HT-29 (cell line): ENCODE data around the gene PLA2R1. TPM values are rescaled to one million over a fixed set of nuclear protein-coding genes. Genes with fewer than 3 reads are reported as not detected.

Experiments
- DNase-seq: peaks from one replicate; pipeline ENCODE4 v3.0.0-alpha.2; 2015; ENCODE audit warnings: low spot score
- total RNA-seq: library from RNA; depleted of rRNA; stranded (reverse); fragments of >200 nt; shearing (Covaris generic); gene quantifications from 2 replicates; pipeline ENCODE4 v1.2.3, GENCODE V29; 2014; rRNA removed

The PLA2R1 gene
- total RNA-seq = 9.3 and 12.2 TPM in 2 replicates

DNA sequence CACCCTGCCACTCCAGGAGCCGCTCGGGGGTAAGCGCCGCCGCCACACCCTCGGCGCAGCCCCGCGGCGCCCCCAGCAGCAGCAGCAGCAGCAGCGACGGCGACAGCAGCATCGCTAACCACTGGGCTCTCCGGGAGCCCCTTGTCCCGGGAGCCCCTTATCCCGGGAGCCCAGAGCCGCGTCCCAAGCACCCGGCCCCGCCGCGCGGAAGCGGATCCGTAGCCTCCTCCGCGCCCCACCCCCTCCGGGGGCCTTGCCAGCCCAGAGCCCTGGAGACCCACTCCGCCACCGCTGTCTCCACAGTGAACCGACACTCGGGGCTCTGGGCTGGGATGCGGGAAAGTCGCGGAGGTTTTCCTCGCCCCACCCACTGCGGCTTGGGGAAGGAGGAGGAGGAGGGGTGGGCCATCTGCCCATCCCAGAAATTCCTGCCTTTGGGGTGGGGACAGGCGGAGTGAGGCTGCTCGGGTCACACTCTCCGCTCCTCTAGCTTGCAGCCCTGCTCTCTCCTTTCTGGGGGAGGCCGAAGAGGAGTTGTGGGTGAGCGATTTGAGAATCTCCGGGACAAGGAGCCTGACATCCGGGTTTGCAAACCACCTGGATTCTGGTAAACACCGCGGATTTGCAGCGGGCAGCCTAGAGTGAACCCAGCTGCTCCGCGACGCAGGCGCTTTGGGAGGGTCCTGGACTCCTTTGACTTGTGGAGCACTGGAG, at the start of gene PLA2R1:
TSS of gene PLA2R1 (minus strand) at position 324 of the 714 bp plus-strand sequence. CDS start at position 112, 212 bp downstream.
- DNase-seq = peak; percentile 84

GRCh38 chr2:160110674-160111239, 48.3 kb upstream of the PLA2R1 start:
- DNase-seq = no peak

GRCh38 chr2:160109939-160110673, 47.7 kb upstream of the PLA2R1 start:
- peak; percentile 91 for DNase-seq

DNA sequence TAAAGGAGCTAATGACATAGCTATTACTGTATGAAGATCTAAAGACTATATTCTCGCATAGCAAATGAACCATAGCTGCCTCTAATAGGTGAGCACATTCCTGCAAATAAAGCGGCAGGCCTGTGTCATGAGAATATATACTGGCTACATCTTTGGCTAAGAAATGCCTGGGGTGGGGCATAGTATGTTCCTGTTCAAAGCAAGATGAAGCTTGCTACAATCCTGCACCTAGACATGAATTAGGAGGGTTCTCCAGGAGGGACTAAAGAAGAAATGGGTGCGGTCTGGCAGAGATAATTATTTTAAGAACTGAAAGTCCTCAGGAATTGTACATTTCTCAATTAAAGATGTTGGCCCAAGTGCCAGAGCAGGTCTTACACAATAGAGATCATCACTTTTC, 46.8 kb upstream of the PLA2R1 start:
- DNase-seq = no peak

- DNase-seq = no peak
Observed at GRCh38 chr2:160108646-160109045, 46.2 kb upstream of the PLA2R1 start.

- DNase-seq = no peak
Observed at GRCh38 chr2:160105366-160105765, 43.0 kb upstream of the PLA2R1 start.

- no peak for DNase-seq
Observed at GRCh38 chr2:160104115-160104514, 41.7 kb upstream of the PLA2R1 start.

DNA sequence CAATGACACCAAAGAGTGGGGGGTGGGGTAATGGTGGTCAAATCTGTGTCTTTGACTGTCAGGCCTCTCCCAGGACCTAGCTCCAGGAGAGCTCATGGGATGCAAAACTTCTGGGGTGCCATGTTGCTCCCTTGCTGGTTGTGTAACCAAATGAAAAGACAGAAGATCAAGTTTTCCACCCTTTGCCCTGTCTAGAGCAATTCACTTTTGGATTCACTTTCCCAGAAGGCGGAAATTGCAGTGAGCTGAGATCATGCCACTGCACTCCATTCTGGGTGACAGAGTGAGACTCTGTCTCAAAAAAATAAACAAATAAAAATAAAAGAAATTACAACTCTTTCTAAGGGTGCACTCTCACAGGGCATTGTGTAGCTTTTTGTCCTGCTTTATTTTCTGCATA, 34.9 kb upstream of the PLA2R1 start:
- no peak for DNase-seq

- no peak for DNase-seq
Observed at GRCh38 chr2:160096409-160096808, 34.0 kb upstream of the PLA2R1 start.

DNA sequence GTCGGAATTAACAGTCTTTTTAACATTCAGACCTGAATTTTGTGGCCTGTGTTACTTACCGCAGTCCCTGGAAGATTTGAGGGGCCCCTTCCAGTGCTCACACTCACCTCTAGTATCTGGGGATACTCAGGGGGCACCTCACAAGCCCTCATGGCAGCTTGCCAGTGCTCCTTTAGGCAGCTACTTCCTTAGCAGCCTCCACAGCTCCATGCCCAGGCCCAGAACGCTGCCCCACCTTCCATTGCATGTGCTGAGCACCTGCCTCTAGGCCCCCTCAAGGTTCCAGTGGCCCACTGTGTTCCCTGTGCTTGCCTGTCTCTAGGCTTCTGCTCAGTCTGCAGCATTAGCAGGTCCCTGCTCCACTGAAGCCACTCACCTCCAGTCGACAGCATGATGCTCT, 30.0 kb upstream of the PLA2R1 start:
- DNase-seq = no peak

GRCh38 chr2:160091381-160091780, 29.0 kb upstream of the PLA2R1 start:
- no peak for DNase-seq

GRCh38 chr2:160087854-160088745, 25.7 kb upstream of the PLA2R1 start:
- peak; percentile 54 for DNase-seq

DNA sequence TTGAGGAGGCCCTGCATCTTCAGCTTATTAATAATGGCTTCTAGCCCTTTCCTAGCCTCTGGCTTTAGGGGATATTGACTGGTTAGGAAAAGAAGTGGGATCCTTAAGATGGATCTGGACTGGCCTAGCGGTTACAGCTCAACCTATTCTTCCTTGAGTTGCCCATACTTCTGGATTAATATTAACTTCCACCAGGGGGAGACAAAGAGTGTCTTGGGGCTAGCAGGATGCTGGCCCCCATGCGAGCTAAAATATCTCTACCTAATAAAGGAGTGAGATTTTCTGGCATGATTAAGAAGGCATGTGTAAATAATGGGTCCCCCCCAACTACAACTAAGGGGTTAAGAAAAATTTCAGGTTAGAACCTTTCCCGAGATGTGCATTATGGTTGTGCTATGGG, 23.2 kb upstream of the PLA2R1 start:
- DNase-seq = peak; percentile 13

GRCh38 chr2:160077912-160078810, 15.7 kb upstream of the PLA2R1 start:
- DNase-seq = peak; percentile 68

- DNase-seq = no peak
Observed at GRCh38 chr2:160076914-160077313, 14.5 kb upstream of the PLA2R1 start.

DNA sequence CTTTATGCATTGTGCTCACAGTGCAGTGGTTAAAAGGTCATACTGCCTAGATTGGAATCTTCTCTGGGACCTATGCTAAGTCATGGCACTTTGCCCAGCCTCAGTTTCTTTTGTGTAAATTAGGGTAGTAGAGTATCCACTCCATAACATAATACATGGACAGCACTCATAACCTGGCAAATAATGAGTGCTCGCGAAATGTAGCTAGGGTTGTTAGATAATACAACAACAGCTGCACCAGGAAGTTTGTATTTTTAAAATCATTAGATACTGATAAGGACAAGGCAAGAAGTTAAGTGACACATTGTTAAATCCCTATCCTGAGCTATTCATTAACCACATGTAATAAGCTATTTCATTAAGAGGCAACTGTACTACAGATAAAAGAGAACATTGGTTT, 13.8 kb upstream of the PLA2R1 start:
- peak; percentile 87 for DNase-seq

DNA sequence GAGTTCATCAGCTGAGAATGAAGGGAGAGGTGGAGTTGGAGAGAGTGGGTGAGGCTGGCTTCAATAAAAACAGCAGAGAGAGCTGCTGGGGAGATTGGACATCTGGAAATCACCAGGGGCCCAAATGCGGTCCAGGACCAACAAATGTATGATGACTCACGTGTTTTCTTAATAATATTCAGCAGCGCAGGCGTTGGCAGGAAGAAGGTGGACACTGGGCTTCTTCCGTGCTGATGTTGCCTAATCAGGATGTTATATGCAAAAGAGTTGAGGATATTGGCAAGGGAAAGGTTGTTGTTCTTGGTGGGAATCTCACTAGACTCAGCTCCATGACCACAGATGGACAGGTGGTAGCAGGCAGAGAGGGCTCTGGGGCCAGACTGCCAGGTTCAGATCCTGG, 12.8 kb upstream of the PLA2R1 start:
- DNase-seq = peak; percentile 76

- peak; percentile 59 for DNase-seq
Observed at GRCh38 chr2:160073284-160073888, 11.0 kb upstream of the PLA2R1 start.

GRCh38 chr2:160068906-160069305, 6.5 kb upstream of the PLA2R1 start:
- no peak for DNase-seq

DNA sequence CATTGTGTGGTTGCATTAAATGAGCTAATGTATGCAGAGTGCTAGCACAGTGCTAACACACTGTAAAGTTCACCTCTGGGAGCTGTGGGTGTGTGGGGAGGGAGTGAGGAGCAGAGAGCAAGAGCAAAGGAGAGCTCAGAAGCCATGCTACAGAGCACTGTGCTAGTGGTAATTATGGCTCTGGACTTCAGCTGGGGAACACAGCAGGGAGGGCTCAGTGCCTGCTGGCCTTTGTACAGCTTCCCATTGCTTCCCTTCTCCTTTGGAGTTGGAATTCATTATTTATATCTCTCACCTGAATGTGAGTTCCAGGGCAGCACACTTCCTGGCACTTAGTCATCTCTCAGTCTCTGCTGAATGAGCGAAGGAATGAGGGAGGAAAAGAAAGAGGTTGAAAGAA, 2.5 kb upstream of the PLA2R1 start:
- peak; percentile 10 for DNase-seq
